ENCODE measurements around the gene TGFBR1. TPM values are rescaled to one million over a fixed set of nuclear protein-coding genes. Genes with fewer than 3 reads are reported as not detected.

TGFBR1 gene
- total RNA-seq, 1 donor from 2014 or later = 78.8 TPM

- Histone ChIP-seq H3K27ac (no peak overlapping the region), H3K36me3 (peaks cover 42% of the 10 kb centered on the region), H3K4me3 (no peak overlapping the region), H3K27me3 (ENCODE audit: low read depth) (no peaks in the 10 kb centered on the region), H3K4me1 (peaks cover 30% of the 10 kb centered on the region), H3K9me3 (no peaks in the 10 kb centered on the region)
- DNase-seq = no peak
- no peak for TF ChIP-seq CTCF (IDR thresholded peaks at IDR 0.05)
- no peak for ATAC-seq
- intact Hi-C loops (cut with DNase I) = no loop called here
Observed at GRCh38 chr9:99138424-99139284, 33.7 kb downstream of the TGFBR1 start.

GRCh38 chr9:99139868-99140267, 35.0 kb downstream of the TGFBR1 start:
- Histone ChIP-seq H3K4me1 (peaks cover 29% of the 10 kb centered on the region), H3K9me3 (no peaks in the 10 kb centered on the region), H3K27ac (no peak overlapping the region), H3K36me3 (peaks cover 54% of the 10 kb centered on the region), H3K27me3 (ENCODE audit: low read depth) (no peaks in the 10 kb centered on the region), H3K4me3 (no peak overlapping the region)
- ATAC-seq (no peak), DNase-seq (no peak)
- TF ChIP-seq CTCF (IDR thresholded peaks at IDR 0.05) = no peak
- intact Hi-C loops (cut with DNase I) = no loop called here

GRCh38 chr9:99140685-99141314, 35.9 kb downstream of the TGFBR1 start:
- TF ChIP-seq CTCF (IDR thresholded peaks at IDR 0.05) = peak; percentile 80
- Histone ChIP-seq H3K36me3 (peaks cover 63% of the 10 kb centered on the region), H3K27ac (no peak overlapping the region), H3K4me1 (peaks cover 21% of the 10 kb centered on the region), H3K4me3 (no peak overlapping the region), H3K9me3 (no peaks in the 10 kb centered on the region), H3K27me3 (ENCODE audit: low read depth) (no peaks in the 10 kb centered on the region)
- intact Hi-C loops (cut with DNase I) = no loop called here
- ATAC-seq (peak; percentile 65 to 77), DNase-seq (no peak)

GRCh38 chr9:99141849-99142248, 36.9 kb downstream of the TGFBR1 start:
- H3K9me3 ChIP-seq = no peaks in the 10 kb centered on the region
- peaks cover 74% of the 10 kb centered on the region for H3K36me3 ChIP-seq
- TF ChIP-seq CTCF (IDR thresholded peaks at IDR 0.05) = no peak
- no peak for DNase-seq
- no peak for ATAC-seq
- H3K4me1 ChIP-seq = peaks cover 11% of the 10 kb centered on the region
- no peaks in the 10 kb centered on the region for H3K27me3 ChIP-seq (ENCODE audit: low read depth)
- no peak overlapping the region for H3K4me3 ChIP-seq
- no peak overlapping the region for H3K27ac ChIP-seq
- intact Hi-C loops (cut with DNase I) = no loop called here

GRCh38 chr9:99142275-99142674, 37.4 kb downstream of the TGFBR1 start:
- H3K9me3 ChIP-seq = no peaks in the 10 kb centered on the region
- no peak overlapping the region for H3K27ac ChIP-seq
- no peak overlapping the region for H3K4me3 ChIP-seq
- intact Hi-C loops (cut with DNase I) = no loop called here
- no peak for TF ChIP-seq CTCF (IDR thresholded peaks at IDR 0.05)
- DNase-seq (no peak), ATAC-seq (no peak)
- H3K4me1 ChIP-seq = peaks cover 6% of the 10 kb centered on the region
- H3K27me3 ChIP-seq (ENCODE audit: low read depth) = no peaks in the 10 kb centered on the region
- peaks cover 78% of the 10 kb centered on the region for H3K36me3 ChIP-seq
